Adrenal gland (tissue), 5 donors: ENCODE results near the gene SERPINC1.

Experiments
- CTCF ChIP-seq, 6 experiments: fragments of 450-650 bp in 4 of 6; fragments of 200-600 bp in 2 of 6; sonication (generic) in 1 of 6; IDR thresholded peaks; 1 replicate in 5 of 6; 2 replicates in 1 of 6; pipeline versions ENCODE4 v1.5.1 to v1.8.0; 2016 to 2021; ENCODE audit warnings: antibody characterized with exemption in 6 of 6, mild to moderate bottlenecking in 2 of 6, moderate library complexity in 1 of 6
- POLR2A ChIP-seq, 2 donors: fragments of 450-650 bp; IDR thresholded peaks; one replicate each; pipeline ENCODE4 v1.6.1; 2017; ENCODE audit warnings: antibody characterized with exemption in 2 of 2, mild to moderate bottlenecking in 2 of 2, moderate library complexity in 1 of 2
- donor health status: DM: no; HTN: no; CAD: no.

- TF ChIP-seq CTCF (IDR thresholded peaks at IDR 0.05) (no peak), POLR2A (IDR thresholded peaks at IDR 0.05) (no peak)
Observed at GRCh38 chr1:173876732-173877131, 40.4 kb downstream of the SERPINC1 start.
